Activated naive CD4-positive, alpha-beta T cell treated with anti-CD3 and anti-CD28 coated beads, Interleukin-2, amount 50 U/mL, for 72 hours (primary cell): ENCODE measurements around the gene BAHCC1. TPM values are rescaled to one million over a fixed set of nuclear protein-coding genes. Genes with fewer than 3 reads are reported as not detected.
"Not testable (repeated sequence)": the region's sequence is repeated elsewhere in the genome, so short reads cannot be mapped to it uniquely, and the experiment has no call there.

ENCODE experiments used
- ATAC-seq, 2 donors: fragments of 150-1000 bp; cut with Tn5 transposase; 2 replicates each; pipeline ENCODE4 v1.10.0; 2021; ENCODE audit warnings: mild to moderate bottlenecking in 2 of 2, moderate library complexity in 2 of 2
- DNase-seq, 2 donors: peaks; one replicate each; pipeline ENCODE4 v3.0.0; 2021 to 2022; ENCODE audit warnings: low spot score in 2 of 2
- H3K27ac Mint-ChIP-seq, 2 donors: one replicate each; pipeline ENCODE4 v1.8.0; 2022; ENCODE audit warnings: mild to moderate bottlenecking in 2 of 2, mixed read lengths in 2 of 2
- H3K36me3 Mint-ChIP-seq, 2 donors: one replicate each; pipeline ENCODE4 v1.8.0; 2022; ENCODE audit warnings: mixed read lengths in 2 of 2
- H3K9me3 Mint-ChIP-seq, 2 donors: one replicate each; pipeline ENCODE4 v1.8.0; 2022; ENCODE audit warnings: mixed read lengths in 2 of 2
- total RNA-seq, 2 donors: library from RNA; stranded (reverse); gene quantifications; one replicate each; pipeline ENCODE4 v1.2.3, GENCODE V29; 2022

The BAHCC1 gene
- total RNA-seq: under 1 TPM in 1 of 2 donors, not detected in 1; 0.16 TPM

DNA sequence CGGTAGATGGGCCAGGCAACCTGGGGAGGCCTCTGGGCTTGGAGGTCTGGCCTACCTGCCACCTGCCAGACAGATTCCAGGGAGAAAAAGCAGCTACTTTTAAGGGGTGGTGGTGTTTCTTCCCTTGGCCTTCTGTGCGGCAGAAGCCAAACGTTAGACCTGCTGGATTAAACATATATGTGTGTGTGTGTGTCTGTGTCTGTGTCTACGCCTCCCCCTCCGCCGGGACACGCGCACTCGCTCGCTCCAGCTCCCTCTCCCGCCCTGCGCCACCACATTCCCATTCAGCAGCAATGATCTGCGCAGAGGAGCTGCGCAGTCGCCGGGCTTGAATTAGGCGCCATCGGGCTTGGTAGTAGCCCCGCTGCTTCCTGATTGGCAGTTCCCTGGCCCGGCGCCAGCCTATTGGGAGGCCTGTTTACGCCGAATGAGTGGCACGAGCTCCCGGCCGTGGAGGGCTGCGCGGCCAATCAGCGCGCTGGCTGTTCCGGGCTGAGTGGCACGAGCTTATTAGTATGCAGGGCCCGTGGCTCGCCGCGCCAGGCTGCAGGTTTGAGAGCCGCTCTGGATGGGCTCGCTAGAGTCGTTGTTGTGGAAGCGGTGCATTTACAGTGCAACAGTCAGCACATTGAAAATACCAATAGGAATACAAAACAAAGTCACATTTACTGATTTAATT, at the start of gene BAHCC1:
Gene BAHCC1 (plus strand): TSS at position 537 of the 679 bp plus-strand sequence. CDS start 4,283 bp downstream, outside the sequence.
- ATAC-seq: peak; percentile 74 to 81
- H3K27ac Mint-ChIP-seq: peak within 1 kb of the TSS in 1 of 2 donors; percentile 89
- peak; percentile 65 to 84 for DNase-seq
- H3K9me3 Mint-ChIP-seq: no peaks in the 10 kb centered on the region
- H3K36me3 Mint-ChIP-seq: peaks cover 0 to 5% of the 10 kb centered on the region in 2 donors

DNA sequence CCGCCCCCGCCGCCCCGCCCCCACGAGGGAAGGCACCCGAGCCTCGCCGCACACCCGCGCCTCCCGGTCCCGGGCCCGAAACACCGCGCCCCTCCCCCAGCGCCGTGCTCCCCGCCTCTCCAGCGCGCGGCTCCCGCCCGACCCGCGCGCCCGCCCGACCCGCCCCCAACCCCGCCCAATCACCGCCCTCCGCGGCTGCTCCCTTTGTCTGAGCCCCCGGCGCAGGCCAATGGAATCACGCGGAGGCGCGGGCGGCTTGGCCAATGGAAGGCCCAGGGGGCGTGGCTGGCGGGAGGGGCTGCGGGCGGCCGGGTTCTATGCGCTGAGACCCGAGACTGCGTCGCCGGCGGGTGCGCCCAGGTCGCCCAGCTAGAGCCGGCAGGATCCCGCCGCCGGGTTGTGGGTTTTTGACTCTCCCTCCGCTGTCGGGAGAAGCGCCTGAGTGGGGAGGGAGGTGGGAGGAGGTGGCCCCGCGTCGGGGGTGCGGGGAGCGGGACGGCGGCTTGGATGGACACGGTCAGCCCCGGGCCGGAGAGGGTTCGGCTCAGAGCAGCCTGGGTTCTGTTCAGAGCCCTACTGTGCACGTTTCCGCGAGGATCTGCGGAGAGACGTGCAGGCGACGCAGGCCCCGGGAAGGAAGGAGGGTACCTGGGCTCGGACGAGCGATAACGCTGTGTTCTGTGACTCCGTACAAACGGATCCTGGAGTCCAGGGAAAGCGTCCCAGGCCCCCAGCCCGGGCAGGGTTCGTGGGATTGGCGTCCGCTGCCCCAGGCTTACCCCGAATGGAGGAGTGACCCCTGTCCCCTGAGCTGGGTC, 49.0 kb upstream of the BAHCC1 start:
- H3K36me3 Mint-ChIP-seq: peaks cover 5 to 6% of the 10 kb centered on the region in 2 donors

DNA sequence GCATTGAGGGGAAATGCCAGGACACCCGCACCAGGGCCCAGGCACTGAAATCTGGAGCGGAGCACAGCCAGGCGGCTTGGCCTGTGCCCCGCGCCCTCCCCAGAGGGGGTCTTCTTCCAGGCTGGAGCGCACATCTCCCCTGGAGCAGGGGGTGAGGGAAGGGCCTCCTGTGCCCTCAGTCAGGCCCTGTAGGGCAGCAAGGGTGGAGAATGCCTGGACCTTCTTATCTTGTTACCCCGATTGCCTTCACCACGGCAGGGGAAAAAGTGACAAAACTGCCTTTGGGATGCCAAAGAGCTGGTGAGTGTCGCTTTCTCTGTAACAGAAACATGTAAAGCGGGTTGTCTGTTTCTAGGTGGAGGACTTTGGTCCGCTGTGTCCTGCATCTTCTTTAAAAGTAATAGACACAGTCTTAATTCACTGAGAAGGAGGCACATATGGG, 48.3 kb upstream of the BAHCC1 start:
- ATAC-seq (no peak), DNase-seq (no peak)
- Mint-ChIP-seq H3K27ac (no peak overlapping the region), H3K9me3 (no peaks in the 10 kb centered on the region), H3K36me3 (peaks cover 5 to 6% of the 10 kb centered on the region in 2 donors)

More for the DNA sequence above, 49.0 kb upstream of the BAHCC1 start:
- peak; percentile 93 to 98 for DNase-seq
- no peak overlapping the region for H3K27ac Mint-ChIP-seq
- no peaks in the 10 kb centered on the region for H3K9me3 Mint-ChIP-seq
- peak; percentile 91 to 92 for ATAC-seq

DNA sequence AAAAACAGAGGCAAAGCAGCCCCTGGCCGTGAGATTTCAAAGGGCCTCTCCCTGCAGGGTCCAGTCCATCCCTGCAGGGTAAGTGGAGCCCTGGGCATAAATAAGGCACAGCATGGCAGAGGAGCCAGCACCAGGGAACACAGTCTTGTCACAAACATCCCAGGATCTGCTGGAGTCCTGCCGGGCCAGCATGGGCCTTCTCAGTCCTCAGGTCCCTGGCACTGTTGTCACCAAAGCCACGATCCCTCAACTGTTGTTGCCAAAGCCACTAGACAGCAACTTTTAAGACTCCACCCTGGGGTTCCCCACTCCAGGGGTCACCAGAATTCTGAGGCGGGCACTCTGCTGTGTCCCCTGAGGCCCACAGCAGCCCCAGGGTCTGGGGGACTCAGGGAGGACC, 47.8 kb upstream of the BAHCC1 start:
- no peak for ATAC-seq
- no peaks in the 10 kb centered on the region for H3K9me3 Mint-ChIP-seq

DNA sequence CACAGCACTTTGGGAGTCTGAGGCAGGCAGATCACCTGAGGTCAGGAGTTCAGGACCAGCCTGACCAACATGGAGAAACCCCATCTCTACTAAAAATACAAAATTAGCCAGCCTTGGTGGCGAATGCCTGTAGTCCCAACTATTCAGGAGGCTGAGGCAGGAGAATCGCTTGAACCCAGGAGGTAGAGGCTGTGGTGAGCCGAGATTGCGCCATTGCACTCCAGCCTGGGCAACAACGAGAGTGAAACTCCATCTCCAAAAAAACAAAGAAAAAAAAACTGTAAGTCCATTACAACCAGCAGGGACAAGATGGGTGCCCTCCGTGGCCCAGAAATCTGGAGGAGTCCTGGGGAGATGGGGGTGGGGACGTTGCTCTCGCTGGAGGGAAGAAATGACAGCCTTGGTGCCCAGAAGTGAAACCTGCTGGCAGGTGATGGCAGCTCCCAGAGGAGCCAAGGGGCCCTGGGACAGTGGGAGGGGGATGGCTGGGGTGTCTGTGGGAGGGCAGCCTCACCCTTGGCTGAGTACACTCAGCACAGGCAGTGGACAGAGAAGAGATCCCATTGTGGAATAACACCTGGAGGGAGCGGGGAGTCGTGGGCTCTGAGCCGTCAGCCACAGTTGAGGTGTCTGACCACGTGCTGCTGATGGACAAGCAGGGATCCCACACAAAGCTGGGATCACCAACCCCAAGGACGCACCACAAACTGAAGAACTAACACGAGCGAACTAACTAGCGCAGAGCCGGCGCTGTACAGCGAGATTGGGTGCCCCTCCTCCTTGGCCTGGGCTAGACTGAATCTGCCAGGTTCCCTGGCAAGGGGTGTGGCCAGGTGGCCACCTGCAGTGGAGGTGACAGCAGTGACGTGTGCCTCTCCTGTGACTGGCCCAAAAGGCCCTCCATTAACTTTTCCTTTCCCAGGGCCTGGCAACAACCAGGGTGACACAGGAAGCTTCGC, 46.9 kb upstream of the BAHCC1 start:
- H3K9me3 Mint-ChIP-seq: no peaks in the 10 kb centered on the region
- peaks cover 5 to 6% of the 10 kb centered on the region in 2 donors for H3K36me3 Mint-ChIP-seq
- H3K27ac Mint-ChIP-seq: no peak overlapping the region
- DNase-seq (no peak), ATAC-seq (no peak)

More for the DNA sequence above, 47.8 kb upstream of the BAHCC1 start:
- Mint-ChIP-seq H3K27ac (no peak overlapping the region), H3K36me3 (peaks cover 5 to 6% of the 10 kb centered on the region in 2 donors)
- no peak for DNase-seq

DNA sequence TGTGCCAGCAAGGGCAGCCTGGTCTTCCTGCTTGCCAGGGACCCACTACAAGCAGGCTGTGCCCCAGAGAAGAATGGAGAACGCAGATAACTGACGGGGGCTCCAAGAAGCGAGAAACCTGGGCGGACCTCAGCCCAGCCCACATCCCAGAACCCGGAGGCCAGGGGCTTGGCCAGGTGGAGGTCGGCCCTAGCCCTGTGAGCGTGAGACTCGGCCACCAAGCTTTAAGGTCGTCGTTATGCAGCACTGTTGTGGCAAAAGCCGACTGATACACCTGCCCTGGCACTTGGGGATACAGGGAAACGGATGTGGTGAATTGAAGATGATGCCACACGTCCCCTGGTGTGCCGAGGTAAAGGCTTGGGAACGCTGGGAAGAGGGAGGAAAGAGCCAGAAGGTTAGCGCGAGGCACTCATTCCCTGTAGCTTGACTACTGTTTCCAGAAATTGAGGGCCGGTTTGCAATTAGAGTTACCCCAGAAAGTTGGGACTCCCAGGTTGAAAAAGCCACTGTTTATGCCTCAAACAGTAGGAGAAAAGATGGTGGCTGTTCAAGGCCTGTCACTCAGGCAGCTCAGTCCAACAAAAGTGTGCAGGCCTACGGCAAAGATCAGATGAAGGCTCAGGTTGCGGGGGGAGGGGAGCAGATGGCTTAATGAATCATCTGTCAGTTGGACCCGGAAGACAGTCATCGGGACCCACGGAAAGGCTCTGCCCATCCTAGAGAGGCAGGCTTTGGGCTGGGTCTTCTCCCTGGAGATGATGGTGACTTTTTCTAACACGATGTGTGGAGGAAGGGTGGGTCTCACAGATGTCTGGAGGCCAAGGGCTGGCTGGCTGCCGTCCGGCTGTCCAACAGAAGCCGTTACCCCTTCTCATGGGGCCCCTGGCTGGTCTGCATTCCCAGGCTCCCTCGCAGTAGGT, 45.6 kb upstream of the BAHCC1 start:
- Mint-ChIP-seq H3K36me3 (peaks cover under 1% of the 10 kb centered on the region in 2 donors), H3K27ac (no peak overlapping the region), H3K9me3 (no peaks in the 10 kb centered on the region)
- ATAC-seq (no peak), DNase-seq (no peak)

DNA sequence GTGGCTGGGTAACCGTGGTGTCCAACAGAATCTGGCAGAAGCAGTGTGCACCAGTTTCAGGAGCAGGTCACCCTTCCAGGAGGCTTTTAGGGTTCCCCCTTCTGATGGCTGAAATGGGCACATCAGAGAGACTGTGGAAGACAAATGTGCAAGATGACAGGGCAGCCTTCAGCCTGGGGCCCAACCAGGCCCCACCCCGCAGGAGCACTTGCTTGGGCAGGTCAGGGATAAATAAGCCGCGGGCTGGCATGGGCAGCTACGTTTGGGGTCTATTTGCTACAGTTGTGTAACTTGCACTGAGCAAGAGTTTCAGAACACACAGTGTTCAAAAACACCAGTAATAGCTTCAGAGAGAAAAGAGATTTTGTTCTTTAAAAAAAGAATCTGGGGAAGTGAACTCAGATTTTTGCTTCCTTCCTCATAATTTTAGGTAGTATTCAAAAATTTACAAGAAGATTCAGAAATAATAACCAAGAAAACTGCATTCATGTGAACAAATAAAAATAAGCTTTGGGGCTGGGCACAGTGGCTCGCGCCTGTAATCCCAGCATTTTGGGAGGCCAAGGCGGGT, 44.9 kb upstream of the BAHCC1 start:
- DNase-seq (no peak), ATAC-seq (no peak)
- Mint-ChIP-seq H3K9me3 (no peaks in the 10 kb centered on the region), H3K36me3 (no peaks in the 10 kb centered on the region), H3K27ac (no peak overlapping the region)

DNA sequence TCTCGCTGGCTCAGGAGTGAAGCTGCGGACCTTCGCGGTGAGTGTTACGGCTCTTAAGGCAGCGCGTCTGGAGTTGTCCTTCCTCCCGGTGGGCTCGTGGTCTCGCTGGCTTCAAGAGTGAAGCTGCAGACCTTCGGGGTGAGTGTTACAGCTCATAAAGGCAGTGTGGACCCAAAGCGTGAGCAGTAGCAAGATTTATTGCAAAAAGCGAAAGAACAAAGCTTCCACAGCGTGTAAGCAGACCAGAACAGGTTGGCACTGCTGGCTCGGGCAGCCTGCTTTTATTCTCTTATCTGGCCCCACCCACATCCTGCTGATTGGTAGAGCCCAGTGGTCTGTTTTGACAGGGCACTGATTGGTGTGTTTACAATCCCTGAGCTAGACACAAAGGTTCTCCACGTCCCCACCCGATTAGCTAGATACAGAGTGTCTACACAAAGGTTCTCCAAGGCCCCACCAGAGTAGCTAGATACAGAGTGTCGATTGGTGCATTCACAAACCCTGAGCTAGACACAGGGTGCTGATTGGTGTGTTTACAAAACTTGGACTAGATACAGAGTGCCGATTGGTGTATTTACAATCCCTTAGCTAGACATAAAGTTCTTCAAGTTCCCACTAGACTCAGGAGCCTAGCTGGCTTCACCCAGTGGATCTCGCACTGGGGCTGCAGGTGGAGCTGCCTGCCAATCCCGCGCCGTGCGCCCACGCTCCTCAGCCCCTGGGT, 43.8 kb upstream of the BAHCC1 start:
- H3K27ac Mint-ChIP-seq: peak overlapping the region in 1 of 2 donors; percentile 50
- ATAC-seq, DNase-seq, H3K36me3 Mint-ChIP-seq, H3K9me3 Mint-ChIP-seq: not testable (repeated sequence)

DNA sequence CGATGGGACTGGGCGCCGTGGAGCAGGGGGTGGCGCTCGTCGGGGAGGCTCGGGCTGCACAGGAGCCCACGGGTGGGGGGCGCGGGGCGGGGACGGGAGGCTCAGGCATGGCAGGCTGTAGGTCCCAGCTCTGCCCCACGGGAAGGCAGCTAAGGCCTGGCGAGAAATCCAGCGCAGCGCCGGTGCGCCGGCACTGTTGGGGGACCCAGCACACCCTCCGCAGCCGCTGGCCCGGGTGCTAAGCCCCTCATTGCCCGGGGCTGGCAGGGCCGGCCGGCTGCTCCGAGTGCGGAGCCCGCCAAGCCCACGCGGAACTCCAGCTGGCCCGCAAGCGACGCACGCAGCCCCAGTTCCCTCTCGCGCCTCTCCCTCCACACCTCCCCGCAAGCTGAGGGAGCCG, 43.2 kb upstream of the BAHCC1 start:
- ATAC-seq, H3K27ac Mint-ChIP-seq, DNase-seq, H3K9me3 Mint-ChIP-seq, H3K36me3 Mint-ChIP-seq: not testable (repeated sequence)

DNA sequence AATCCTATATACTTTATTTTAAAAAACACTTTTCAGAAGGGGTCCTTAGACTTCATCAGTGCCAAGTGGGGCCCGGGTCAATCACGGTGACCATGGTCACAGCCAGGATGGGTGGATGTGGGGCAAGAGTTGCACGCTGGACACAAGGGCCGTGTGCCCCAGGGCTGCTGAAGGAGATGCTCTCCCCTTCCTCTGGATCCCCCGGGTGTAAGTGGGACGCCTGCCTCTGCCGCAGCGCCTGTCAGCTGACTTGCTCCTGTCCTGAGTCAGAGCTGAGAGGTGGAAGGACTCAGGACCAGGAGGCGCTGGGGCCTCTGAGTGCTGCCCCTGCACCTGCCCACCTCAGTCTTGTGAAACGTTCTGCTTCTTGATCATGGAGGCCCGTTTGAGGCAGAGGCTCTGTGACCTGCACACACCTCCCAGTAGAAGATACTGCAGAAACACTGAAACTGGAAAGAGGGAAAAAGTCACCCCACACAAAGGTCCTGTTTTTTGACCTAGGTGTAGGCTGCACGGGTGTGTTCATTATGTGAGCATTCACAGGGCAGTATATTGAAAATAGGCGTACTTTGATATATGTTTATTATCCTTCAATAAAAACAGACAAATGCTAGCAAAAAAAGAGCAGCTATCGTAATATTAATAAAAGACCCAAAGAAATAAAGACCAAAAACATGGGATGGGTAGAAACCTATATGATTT, 40.9 kb upstream of the BAHCC1 start:
- Mint-ChIP-seq H3K36me3 (no peaks in the 10 kb centered on the region), H3K9me3 (no peaks in the 10 kb centered on the region), H3K27ac (no peak overlapping the region)
- DNase-seq (no peak), ATAC-seq (no peak)

DNA sequence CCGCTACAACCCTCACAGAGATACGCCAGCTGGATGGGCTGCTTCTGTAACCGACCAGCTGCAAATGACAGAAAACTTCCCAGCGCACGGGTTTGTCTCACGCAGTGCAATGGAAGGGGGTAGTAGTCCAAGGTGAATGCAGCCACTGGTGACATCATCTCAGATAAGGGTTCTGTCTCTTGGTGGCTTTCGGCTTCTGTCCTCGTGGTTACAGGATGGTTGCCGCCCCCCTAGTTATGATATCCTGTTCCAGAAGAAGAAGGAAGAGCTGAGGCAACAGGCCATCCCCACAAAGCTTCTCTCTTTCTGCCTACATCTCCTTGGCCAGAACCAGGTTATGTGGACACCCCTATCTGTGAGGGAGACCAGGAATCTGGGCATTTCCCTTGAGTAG, 40.3 kb upstream of the BAHCC1 start:
- no peaks in the 10 kb centered on the region for H3K9me3 Mint-ChIP-seq
- H3K27ac Mint-ChIP-seq: no peak overlapping the region
- ATAC-seq (no peak), DNase-seq (no peak)
- H3K36me3 Mint-ChIP-seq: no peaks in the 10 kb centered on the region

DNA sequence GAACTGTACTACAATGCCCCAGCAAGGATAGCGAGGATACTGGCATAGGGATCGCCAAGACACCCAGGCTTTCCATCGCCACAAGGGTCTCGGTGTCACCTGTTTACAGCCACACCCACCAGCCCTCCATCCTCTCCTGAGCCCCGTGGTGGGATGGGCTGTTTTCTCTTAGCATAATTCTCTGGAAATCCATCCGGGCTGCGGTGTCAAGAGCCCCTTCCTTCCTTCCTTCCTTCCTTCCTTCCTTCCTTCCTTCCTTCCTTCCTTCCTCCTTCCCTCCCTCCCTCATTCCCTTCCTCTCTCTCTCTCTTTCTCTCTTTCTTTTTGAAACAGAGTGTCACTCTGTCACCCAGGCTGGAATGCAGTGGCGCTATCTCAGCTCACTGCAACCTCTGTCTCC, 36.0 kb upstream of the BAHCC1 start:
- no peak overlapping the region for H3K27ac Mint-ChIP-seq
- no peak for ATAC-seq
- no peaks in the 10 kb centered on the region for H3K9me3 Mint-ChIP-seq

DNA sequence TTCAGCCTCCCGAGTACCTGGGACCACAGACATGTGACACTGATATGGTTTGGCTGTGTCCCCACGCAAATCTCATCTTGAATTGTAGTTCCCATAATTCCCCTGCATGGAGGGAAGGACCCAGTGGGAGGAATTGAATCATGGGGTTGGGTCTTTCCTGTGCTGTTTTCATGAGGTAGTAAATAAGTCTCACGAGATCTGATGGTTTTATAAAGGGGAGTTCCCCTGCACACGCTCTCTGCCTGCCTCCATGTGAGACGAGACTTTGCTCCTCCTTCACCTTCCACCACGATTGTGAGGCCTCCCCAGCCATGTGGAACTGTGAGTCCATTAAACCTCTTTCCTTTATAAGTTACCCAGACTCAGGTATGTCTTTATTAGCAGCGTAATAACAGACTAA, 33.3 kb upstream of the BAHCC1 start:
- H3K27ac Mint-ChIP-seq, H3K36me3 Mint-ChIP-seq, DNase-seq, H3K9me3 Mint-ChIP-seq, ATAC-seq: not testable (repeated sequence)

More for the DNA sequence above, 36.0 kb upstream of the BAHCC1 start:
- H3K36me3 Mint-ChIP-seq: no peaks in the 10 kb centered on the region
- DNase-seq: no peak
